ENCODE data around the gene CFAP61. TPM values are rescaled to one million over a fixed set of nuclear protein-coding genes. Genes with fewer than 3 reads are reported as not detected.
"Not testable (repeated sequence)": the region's sequence is repeated elsewhere in the genome, so short reads cannot be mapped to it uniquely, and the experiment has no call there.

CFAP61 gene
- total and polyA plus RNA-seq, 2 donors: 0.23 to 0.24 TPM

DNA sequence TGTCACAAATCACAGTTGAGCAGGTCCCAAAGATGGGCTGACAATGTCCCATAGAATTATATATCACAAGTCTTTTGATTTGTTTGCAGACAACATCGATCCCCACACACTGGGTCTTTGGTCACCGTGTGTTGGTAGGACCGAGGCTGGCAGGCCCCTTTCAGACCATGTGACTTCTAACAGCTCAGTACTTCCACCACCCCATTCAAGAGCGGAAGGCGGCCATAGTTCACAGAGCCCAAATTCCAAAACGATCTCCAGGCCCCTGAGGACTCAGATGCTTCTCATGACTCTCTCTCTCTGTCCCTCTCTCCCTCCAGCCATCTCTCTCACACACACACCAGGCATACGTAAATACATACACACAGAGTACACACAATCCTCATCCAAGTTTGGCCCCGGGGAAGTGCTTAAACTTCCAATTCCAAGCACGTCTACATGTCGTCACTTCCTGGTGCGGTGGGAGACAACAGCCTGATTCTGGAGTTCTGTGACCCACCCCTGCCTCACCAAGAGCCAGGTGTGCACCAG, 159.7 kb downstream of the CFAP61 start:
- Histone ChIP-seq H3K27me3 (ENCODE audit: control insufficient read depth in 2 of 2, insufficient read depth in 1 of 2, low read length in 1 of 2) (peaks cover 0 to 2% of the 10 kb centered on the region in 2 donors), H3K27ac (ENCODE audit: low read depth in 1 of 2, low read length in 1 of 2) (no peak overlapping the region), H3K36me3 (ENCODE audit: control insufficient read depth in 2 of 2, insufficient read depth in 2 of 2, low read length in 1 of 2) (no peaks in the 10 kb centered on the region), H3K4me1 (ENCODE audit: control insufficient read depth in 2 of 2, insufficient read depth in 2 of 2, low read length in 2 of 2) (no peaks in the 10 kb centered on the region), H3K9me3 (ENCODE audit: control insufficient read depth in 2 of 2, insufficient read depth in 1 of 2, low read length in 1 of 2) (no peaks in the 10 kb centered on the region), H3K4me3 (ENCODE audit: low read length in 2 of 2) (no peak overlapping the region)
- DNase-seq (ENCODE audit: low read depth in 6 of 9, low spot score in 9 of 9): no peak
- WGBS: 88% methylated on average over 11 of the region's 11 CpGs

DNA sequence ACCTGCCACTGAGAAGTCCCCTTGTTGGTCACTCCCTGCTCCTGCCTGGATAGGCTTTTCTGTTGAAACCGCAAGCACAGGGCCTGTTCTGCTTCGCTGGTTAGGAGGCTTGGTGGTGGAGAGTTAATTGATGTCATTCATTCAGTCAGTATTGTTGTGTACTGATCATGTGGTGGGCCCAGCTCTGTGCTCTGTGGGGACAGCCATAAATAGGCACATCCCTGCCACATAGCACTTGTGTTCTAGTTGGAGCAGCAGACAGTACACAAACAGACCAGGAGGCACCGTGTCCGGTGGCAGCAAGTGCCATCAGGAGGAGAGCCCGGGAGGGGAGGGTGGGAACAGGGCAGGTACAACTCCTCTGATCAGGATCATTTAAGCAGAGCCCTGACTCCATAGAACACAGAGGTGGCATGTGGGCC, 160.4 kb downstream of the CFAP61 start:
- H3K4me1 ChIP-seq (ENCODE audit: control insufficient read depth in 2 of 2, insufficient read depth in 2 of 2, low read length in 2 of 2): no peaks in the 10 kb centered on the region
- H3K4me3 ChIP-seq (ENCODE audit: low read length in 2 of 2): no peak overlapping the region
- no peaks in the 10 kb centered on the region for H3K27me3 ChIP-seq (ENCODE audit: control insufficient read depth in 2 of 2, insufficient read depth in 1 of 2, low read length in 1 of 2)
- no peaks in the 10 kb centered on the region for H3K9me3 ChIP-seq (ENCODE audit: control insufficient read depth in 2 of 2, insufficient read depth in 1 of 2, low read length in 1 of 2)
- DNase-seq (ENCODE audit: low read depth in 6 of 9, low spot score in 9 of 9): no peak
- H3K27ac ChIP-seq (ENCODE audit: low read depth in 1 of 2, low read length in 1 of 2): no peak overlapping the region
- WGBS: 98% methylated on average over 5 of the region's 5 CpGs
- H3K36me3 ChIP-seq (ENCODE audit: control insufficient read depth in 2 of 2, insufficient read depth in 2 of 2, low read length in 1 of 2): no peaks in the 10 kb centered on the region

DNA sequence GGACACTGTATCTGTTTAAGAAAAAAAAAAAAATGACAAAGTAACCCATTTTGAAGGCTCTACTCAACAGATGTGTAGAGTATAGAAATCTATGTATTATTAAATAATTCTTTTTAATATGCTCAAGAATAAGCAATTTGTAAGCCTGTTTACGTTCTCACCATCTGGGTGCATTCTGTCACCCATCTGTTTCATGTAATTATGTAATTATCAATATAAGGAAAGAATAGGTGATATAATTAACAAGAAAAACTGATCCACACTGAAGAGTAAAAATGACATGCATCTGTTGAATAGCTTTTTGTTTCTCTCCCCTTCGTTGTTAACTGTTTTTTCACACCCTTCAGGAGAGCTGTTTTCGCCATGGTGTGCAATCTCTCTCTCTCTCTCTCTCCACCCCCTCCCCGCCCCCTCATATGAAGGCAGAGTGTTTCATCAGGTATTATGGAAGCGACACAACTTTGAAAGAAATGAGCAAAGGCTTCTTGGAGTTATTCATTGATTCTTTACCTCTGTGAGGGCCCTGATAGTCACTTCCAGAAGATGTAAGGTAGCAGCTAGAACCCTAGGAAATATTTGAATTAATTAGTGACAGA, 161.3 kb downstream of the CFAP61 start:
- H3K27me3 ChIP-seq (ENCODE audit: control insufficient read depth in 2 of 2, insufficient read depth in 1 of 2, low read length in 1 of 2): no peaks in the 10 kb centered on the region
- H3K9me3 ChIP-seq (ENCODE audit: control insufficient read depth in 2 of 2, insufficient read depth in 1 of 2, low read length in 1 of 2): no peaks in the 10 kb centered on the region
- no peaks in the 10 kb centered on the region for H3K36me3 ChIP-seq (ENCODE audit: control insufficient read depth in 2 of 2, insufficient read depth in 2 of 2, low read length in 1 of 2)
- H3K4me1 ChIP-seq (ENCODE audit: control insufficient read depth in 2 of 2, insufficient read depth in 2 of 2, low read length in 2 of 2): no peaks in the 10 kb centered on the region
- H3K27ac ChIP-seq (ENCODE audit: low read depth in 1 of 2, low read length in 1 of 2): no peak overlapping the region
- H3K4me3 ChIP-seq (ENCODE audit: low read length in 2 of 2): no peak overlapping the region
- DNase-seq (ENCODE audit: low read depth in 6 of 9, low spot score in 9 of 9): no peak
- WGBS: 76% methylated on average over 5 of the region's 5 CpGs

DNA sequence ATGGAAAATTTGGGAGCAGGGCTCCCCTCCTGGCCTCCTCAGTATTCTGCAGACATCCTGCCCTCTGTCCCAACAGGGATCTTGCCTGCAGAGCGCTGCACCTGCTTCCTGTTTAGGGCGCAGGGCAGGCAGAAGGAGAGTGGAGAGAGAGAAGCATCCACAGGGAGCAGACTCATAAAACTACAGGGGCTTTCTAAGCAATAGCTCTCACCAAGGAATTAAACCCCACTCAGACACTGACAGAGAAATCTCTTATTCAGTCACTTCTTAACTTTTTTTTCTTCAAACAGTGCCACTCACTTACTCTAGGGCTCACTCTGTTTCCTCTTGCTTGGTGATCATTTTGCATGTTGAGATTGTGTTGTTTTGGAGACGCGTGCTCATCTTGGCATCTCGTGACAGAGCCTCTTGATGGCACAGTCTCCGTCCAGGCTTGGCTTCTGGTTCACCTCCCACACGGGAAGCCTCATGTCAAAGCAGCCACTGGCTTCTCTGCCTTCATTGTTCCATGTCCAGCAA, 162.5 kb downstream of the CFAP61 start:
- no peaks in the 10 kb centered on the region for H3K9me3 ChIP-seq (ENCODE audit: control insufficient read depth in 2 of 2, insufficient read depth in 1 of 2, low read length in 1 of 2)
- no peaks in the 10 kb centered on the region for H3K4me1 ChIP-seq (ENCODE audit: control insufficient read depth in 2 of 2, insufficient read depth in 2 of 2, low read length in 2 of 2)
- H3K27me3 ChIP-seq (ENCODE audit: control insufficient read depth in 2 of 2, insufficient read depth in 1 of 2, low read length in 1 of 2): no peaks in the 10 kb centered on the region
- no peak for DNase-seq (ENCODE audit: low read depth in 6 of 9, low spot score in 9 of 9)
- no peak overlapping the region for H3K27ac ChIP-seq (ENCODE audit: low read depth in 1 of 2, low read length in 1 of 2)
- 63% methylated on average over 7 of the region's 7 CpGs for WGBS
- no peak overlapping the region for H3K4me3 ChIP-seq (ENCODE audit: low read length in 2 of 2)
- H3K36me3 ChIP-seq (ENCODE audit: control insufficient read depth in 2 of 2, insufficient read depth in 2 of 2, low read length in 1 of 2): no peaks in the 10 kb centered on the region

DNA sequence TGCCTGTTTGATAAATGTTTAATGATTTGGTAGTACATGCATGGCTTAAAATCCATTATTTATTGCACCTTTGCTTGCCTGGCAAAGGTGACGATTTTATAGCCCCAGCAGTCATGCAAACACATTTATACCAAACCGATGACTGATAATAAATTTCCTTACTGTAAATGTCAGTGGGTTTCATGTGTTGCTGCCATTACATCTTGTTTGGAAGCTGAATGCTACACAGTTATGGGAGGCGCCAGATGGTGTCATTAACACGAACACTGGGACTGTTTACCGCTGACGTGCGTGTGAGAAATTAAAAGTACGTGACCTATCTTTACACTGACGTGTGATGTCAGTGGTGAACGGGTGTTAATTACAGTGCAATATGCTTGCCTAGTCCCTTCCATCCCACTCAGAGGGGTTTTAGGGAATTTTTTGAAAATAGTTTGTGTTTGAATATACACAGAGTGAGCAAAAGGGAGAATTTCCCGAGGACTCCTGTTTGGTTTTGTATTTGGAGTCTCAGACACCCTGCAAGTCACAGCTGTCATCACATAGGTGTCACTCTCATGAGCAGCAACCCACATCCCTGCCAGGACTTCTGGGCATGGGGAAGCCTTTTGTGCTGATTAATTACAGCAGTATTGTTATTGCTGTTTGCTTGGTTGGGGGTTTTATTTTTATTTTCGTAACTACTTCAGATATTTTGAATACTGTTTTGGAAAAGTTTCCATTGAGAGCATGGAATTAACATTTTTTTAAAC, 163.8 kb downstream of the CFAP61 start:
- no peak for DNase-seq (ENCODE audit: low read depth in 6 of 9, low spot score in 9 of 9)
- Histone ChIP-seq H3K4me3 (ENCODE audit: low read length in 2 of 2) (no peak overlapping the region), H3K27me3 (ENCODE audit: control insufficient read depth in 2 of 2, insufficient read depth in 1 of 2, low read length in 1 of 2) (no peaks in the 10 kb centered on the region), H3K9me3 (ENCODE audit: control insufficient read depth in 2 of 2, insufficient read depth in 1 of 2, low read length in 1 of 2) (no peaks in the 10 kb centered on the region), H3K27ac (ENCODE audit: low read depth in 1 of 2, low read length in 1 of 2) (no peak overlapping the region), H3K4me1 (ENCODE audit: control insufficient read depth in 2 of 2, insufficient read depth in 2 of 2, low read length in 2 of 2) (no peaks in the 10 kb centered on the region), H3K36me3 (ENCODE audit: control insufficient read depth in 2 of 2, insufficient read depth in 2 of 2, low read length in 1 of 2) (no peaks in the 10 kb centered on the region)
- 72% methylated on average over 12 of the region's 12 CpGs for WGBS

DNA sequence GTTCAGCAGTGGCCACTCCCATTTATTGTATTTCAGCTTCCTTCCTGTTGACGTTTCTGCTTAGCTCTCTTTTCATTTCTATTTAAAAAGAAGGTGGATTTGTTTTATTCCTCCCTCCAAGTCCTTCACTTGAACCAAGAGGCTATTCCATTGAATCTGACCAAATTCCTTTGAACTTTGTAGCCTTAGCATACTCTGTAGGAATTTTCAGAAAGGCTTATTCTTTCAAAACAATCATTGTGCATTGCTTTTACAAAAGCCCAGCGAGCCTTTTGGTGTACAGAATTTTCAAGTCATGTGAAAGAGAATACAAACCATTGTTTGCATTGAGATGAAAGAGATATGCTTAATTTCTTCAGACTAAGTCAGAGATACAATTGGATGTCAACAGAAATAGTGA, 164.6 kb downstream of the CFAP61 start:
- Histone ChIP-seq H3K9me3 (ENCODE audit: control insufficient read depth in 2 of 2, insufficient read depth in 1 of 2, low read length in 1 of 2) (no peaks in the 10 kb centered on the region), H3K27ac (ENCODE audit: low read depth in 1 of 2, low read length in 1 of 2) (no peak overlapping the region), H3K36me3 (ENCODE audit: control insufficient read depth in 2 of 2, insufficient read depth in 2 of 2, low read length in 1 of 2) (no peaks in the 10 kb centered on the region), H3K4me3 (ENCODE audit: low read length in 2 of 2) (no peak overlapping the region), H3K27me3 (ENCODE audit: control insufficient read depth in 2 of 2, insufficient read depth in 1 of 2, low read length in 1 of 2) (no peaks in the 10 kb centered on the region), H3K4me1 (ENCODE audit: control insufficient read depth in 2 of 2, insufficient read depth in 2 of 2, low read length in 2 of 2) (no peaks in the 10 kb centered on the region)
- 61% methylated on average over 2 of the region's 2 CpGs for WGBS
- DNase-seq (ENCODE audit: low read depth in 6 of 9, low spot score in 9 of 9): no peak

DNA sequence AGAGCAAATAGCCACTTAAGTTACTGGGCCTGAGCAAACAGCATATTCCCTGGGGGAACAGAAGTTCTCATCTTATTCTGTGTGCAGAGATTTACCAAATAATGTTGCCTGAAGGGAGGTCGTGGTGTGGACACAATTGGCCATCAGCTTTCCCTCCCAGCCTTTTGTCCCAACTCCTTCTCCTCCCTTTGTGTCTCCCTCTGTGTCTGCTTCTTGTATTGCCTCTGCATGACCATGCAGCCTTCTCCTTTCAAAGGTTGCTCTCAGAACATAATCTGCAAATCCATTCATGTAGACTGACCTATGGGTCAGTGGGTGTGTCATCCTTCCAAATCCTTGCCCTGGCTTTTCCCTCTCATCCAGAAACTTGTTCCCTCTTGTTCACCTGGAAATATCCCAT, 165.3 kb downstream of the CFAP61 start:
- Histone ChIP-seq H3K36me3 (ENCODE audit: control insufficient read depth in 2 of 2, insufficient read depth in 2 of 2, low read length in 1 of 2) (no peaks in the 10 kb centered on the region), H3K9me3 (ENCODE audit: control insufficient read depth in 2 of 2, insufficient read depth in 1 of 2, low read length in 1 of 2) (no peaks in the 10 kb centered on the region), H3K27me3 (ENCODE audit: control insufficient read depth in 2 of 2, insufficient read depth in 1 of 2, low read length in 1 of 2) (no peaks in the 10 kb centered on the region), H3K4me3 (ENCODE audit: low read length in 2 of 2) (no peak overlapping the region), H3K27ac (ENCODE audit: low read depth in 1 of 2, low read length in 1 of 2) (no peak overlapping the region), H3K4me1 (ENCODE audit: control insufficient read depth in 2 of 2, insufficient read depth in 2 of 2, low read length in 2 of 2) (no peaks in the 10 kb centered on the region)
- DNase-seq (ENCODE audit: low read depth in 6 of 9, low spot score in 9 of 9): no peak
- 69% methylated on average over 1 of the region's 1 CpG for WGBS

DNA sequence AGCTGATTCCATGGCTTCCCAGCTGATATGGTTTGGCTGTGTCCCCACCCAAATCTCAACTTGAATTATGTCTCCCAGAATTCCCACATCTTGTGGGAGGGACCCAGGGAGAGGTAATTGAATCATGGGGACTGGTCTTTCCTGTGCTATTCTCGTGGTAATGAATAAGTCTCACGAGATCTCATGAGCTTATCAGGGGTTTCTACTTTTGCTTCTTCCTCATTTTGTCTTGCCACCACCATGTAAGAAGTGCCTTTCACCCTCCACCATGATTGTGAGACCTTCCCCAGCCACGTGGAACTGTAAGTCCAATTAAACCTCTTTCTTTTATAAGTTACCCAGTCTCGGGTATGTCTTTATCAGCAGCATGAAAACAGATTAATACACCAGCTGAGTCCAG, 165.8 kb downstream of the CFAP61 start:
- not testable (repeated sequence) for H3K9me3 ChIP-seq (ENCODE audit: control insufficient read depth in 2 of 2, insufficient read depth in 1 of 2, low read length in 1 of 2); H3K27ac ChIP-seq (ENCODE audit: low read depth in 1 of 2, low read length in 1 of 2); H3K4me3 ChIP-seq (ENCODE audit: low read length in 2 of 2); H3K4me1 ChIP-seq (ENCODE audit: control insufficient read depth in 2 of 2, insufficient read depth in 2 of 2, low read length in 2 of 2); H3K27me3 ChIP-seq (ENCODE audit: control insufficient read depth in 2 of 2, insufficient read depth in 1 of 2, low read length in 1 of 2); H3K36me3 ChIP-seq (ENCODE audit: control insufficient read depth in 2 of 2, insufficient read depth in 2 of 2, low read length in 1 of 2); DNase-seq (ENCODE audit: low read depth in 6 of 9, low spot score in 9 of 9)
- 89% methylated on average over 4 of the region's 4 CpGs for WGBS

DNA sequence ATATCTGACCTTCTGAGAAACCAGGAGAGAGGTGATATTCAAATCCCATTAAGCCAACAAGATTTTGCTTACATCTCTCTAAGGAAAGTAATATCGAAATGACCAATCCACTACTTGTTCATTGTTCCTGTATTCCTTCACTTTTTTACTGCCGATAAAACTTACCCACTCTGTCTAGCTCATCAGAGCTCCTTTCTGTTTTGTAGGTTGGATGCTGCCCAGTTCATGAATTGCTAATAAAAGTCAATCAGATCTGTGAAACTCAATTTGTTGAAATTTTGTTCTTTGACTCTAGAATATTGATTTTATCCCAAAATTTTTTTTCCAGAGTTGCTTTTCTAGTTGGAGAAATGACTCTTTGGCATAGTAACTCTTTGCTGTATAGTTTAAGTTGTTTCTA, 166.7 kb downstream of the CFAP61 start:
- H3K4me3 ChIP-seq (ENCODE audit: low read length in 2 of 2): no peak overlapping the region
- WGBS: 96% methylated on average over 2 of the region's 2 CpGs
- no peaks in the 10 kb centered on the region for H3K4me1 ChIP-seq (ENCODE audit: control insufficient read depth in 2 of 2, insufficient read depth in 2 of 2, low read length in 2 of 2)
- H3K27ac ChIP-seq (ENCODE audit: low read depth in 1 of 2, low read length in 1 of 2): no peak overlapping the region
- no peak for DNase-seq (ENCODE audit: low read depth in 6 of 9, low spot score in 9 of 9)
- no peaks in the 10 kb centered on the region for H3K36me3 ChIP-seq (ENCODE audit: control insufficient read depth in 2 of 2, insufficient read depth in 2 of 2, low read length in 1 of 2)
- H3K27me3 ChIP-seq (ENCODE audit: control insufficient read depth in 2 of 2, insufficient read depth in 1 of 2, low read length in 1 of 2): no peaks in the 10 kb centered on the region
- no peaks in the 10 kb centered on the region for H3K9me3 ChIP-seq (ENCODE audit: control insufficient read depth in 2 of 2, insufficient read depth in 1 of 2, low read length in 1 of 2)
